ENCODE measurements around the gene GON7.

GON7 gene

DNA sequence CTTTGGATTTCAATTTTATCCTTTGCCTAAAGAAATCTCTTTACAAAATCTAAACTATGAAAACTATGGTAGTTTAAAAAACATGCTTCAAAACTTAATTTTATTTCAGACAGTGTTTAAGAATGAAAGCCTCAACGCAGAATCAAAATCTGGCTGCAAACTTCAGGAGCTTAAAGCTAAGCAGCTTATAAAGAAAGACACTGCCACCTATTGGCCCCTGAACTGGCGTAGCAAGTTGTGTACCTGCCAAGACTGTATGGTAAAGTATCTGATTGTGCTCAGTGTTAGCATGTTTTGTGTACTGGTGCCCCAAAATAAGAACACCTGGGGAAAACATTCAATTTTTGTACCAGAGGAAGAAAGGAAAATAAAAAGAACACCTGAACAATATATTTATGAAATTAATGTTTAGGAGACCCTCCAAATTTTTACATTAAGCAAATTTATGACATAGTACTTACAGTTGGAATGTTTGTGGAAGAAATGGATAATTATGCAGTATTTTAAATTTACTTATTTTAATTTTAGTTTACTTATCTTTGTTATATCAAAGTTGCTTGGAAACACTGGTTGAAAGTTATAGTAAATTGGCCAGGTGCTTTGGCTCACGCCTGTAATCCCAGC is 12.3 kb upstream of the GON7 start:
- TF ChIP-seq POLR2AphosphoS5 (IDR thresholded peaks at IDR 0.05; ENCODE audit: low read depth, low read length) (no peak), REST (IDR thresholded peaks at IDR 0.05; ENCODE audit: insufficient read depth in 1 of 2, low read depth in 2 of 2, low read length in 2 of 2) (no peak), FOXP2 (optimal IDR thresholded peaks at IDR 0.05; ENCODE audit: borderline replicate concordance, extremely low read depth, extremely low read length, insufficient read depth) (no peak), TAF1 (IDR thresholded peaks at IDR 0.05; ENCODE audit: borderline replicate concordance, insufficient read depth, low read length) (no peak), SIN3A (IDR thresholded peaks at IDR 0.05; ENCODE audit: borderline replicate concordance, insufficient read depth, low read length) (no peak)

DNA sequence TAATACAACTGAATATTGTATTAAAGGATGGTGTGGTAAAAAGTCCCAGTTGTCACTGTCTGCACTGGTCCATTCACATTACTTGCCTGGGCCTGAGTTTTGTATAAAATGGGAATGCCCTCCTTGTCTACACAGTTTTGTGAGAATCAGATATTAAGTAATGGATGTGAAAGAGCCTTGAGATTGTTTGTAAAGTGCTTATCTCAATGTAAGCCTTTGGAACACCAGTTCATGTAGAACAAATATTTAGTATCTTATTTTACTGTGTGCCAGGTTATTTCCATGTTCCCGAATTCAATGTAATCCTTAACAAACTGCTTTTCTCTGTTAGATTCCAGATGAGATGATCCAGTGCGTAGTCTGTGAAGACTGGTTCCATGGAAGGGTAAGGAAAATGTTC is 7.7 kb upstream of the GON7 start:
- TF ChIP-seq SIN3A (IDR thresholded peaks at IDR 0.05; ENCODE audit: borderline replicate concordance, insufficient read depth, low read length) (no peak), REST (IDR thresholded peaks at IDR 0.05; ENCODE audit: insufficient read depth in 1 of 2, low read depth in 2 of 2, low read length in 2 of 2) (no peak), POLR2AphosphoS5 (IDR thresholded peaks at IDR 0.05; ENCODE audit: low read depth, low read length) (no peak), TAF1 (IDR thresholded peaks at IDR 0.05; ENCODE audit: borderline replicate concordance, insufficient read depth, low read length) (no peak), FOXP2 (optimal IDR thresholded peaks at IDR 0.05; ENCODE audit: borderline replicate concordance, extremely low read depth, extremely low read length, insufficient read depth) (no peak)

DNA sequence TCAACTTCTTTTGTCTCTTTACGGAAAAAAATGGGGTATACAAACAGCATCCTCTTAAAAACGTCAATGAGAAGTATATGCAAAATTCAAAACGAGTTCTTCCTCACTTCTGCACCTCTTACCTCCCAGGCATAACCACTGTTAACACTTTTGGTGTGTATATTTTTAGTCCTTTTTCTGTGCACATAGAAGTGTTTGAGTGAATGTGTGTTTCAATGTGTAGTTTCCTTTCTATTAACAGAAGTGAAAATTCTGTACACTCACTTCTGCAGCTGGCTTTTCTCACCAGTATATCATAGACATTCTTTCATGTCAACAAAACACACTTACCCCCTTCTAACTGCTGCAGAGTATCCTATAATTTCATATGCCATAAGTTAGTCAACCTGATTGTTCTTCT is 5.6 kb upstream of the GON7 start:
- TF ChIP-seq SIN3A (IDR thresholded peaks at IDR 0.05; ENCODE audit: borderline replicate concordance, insufficient read depth, low read length) (no peak), FOXP2 (optimal IDR thresholded peaks at IDR 0.05; ENCODE audit: borderline replicate concordance, extremely low read depth, extremely low read length, insufficient read depth) (no peak), REST (IDR thresholded peaks at IDR 0.05; ENCODE audit: insufficient read depth in 1 of 2, low read depth in 2 of 2, low read length in 2 of 2) (no peak), POLR2AphosphoS5 (IDR thresholded peaks at IDR 0.05; ENCODE audit: low read depth, low read length) (no peak), TAF1 (IDR thresholded peaks at IDR 0.05; ENCODE audit: borderline replicate concordance, insufficient read depth, low read length) (no peak)

- no peak for TF ChIP-seq REST (IDR thresholded peaks at IDR 0.05; ENCODE audit: insufficient read depth in 1 of 2, low read depth in 2 of 2, low read length in 2 of 2)
- no peak for TF ChIP-seq SIN3A (IDR thresholded peaks at IDR 0.05; ENCODE audit: borderline replicate concordance, insufficient read depth, low read length)
- TF ChIP-seq TAF1 (IDR thresholded peaks at IDR 0.05; ENCODE audit: borderline replicate concordance, insufficient read depth, low read length): no peak
- no peak for TF ChIP-seq FOXP2 (optimal IDR thresholded peaks at IDR 0.05; ENCODE audit: borderline replicate concordance, extremely low read depth, extremely low read length, insufficient read depth)
- no peak for TF ChIP-seq POLR2AphosphoS5 (IDR thresholded peaks at IDR 0.05; ENCODE audit: low read depth, low read length)
Observed at GRCh38 chr14:93207468-93208308, 823 bp upstream of the GON7 start.
